IPS-15b (cell line): ENCODE data around the gene MRPL37.

Experiments used
- H3K27me3 ChIP-seq: one replicate; pipeline ENCODE4 v1.6.1; 2013; ENCODE audit warnings: low read length; ENCODE audit not compliant: control insufficient read depth, insufficient read depth
- H3K36me3 ChIP-seq: one replicate; pipeline ENCODE4 v1.6.1; 2013; ENCODE audit warnings: low read length; ENCODE audit not compliant: control insufficient read depth, insufficient read depth
- H3K4me1 ChIP-seq: one replicate; pipeline ENCODE4 v1.6.1; 2013; ENCODE audit warnings: mild to moderate bottlenecking, low read length; ENCODE audit not compliant: control insufficient read depth, insufficient read depth
- H3K4me3 ChIP-seq: one replicate; pipeline ENCODE4 v1.5.1; 2013; ENCODE audit warnings: low read depth, low read length
- H3K9ac ChIP-seq: one replicate; pipeline ENCODE4 v1.6.1; 2013; ENCODE audit warnings: low read depth, mild to moderate bottlenecking, low read length
- H3K9me3 ChIP-seq: one replicate; pipeline ENCODE4 v1.6.1; 2013; ENCODE audit warnings: mild to moderate bottlenecking, low read length; ENCODE audit not compliant: control insufficient read depth, insufficient read depth

MRPL37 gene

GRCh38 chr1:54260810-54261209 is 60.8 kb downstream of the MRPL37 start:
- H3K9ac ChIP-seq, result no peak overlapping the region

DNA sequence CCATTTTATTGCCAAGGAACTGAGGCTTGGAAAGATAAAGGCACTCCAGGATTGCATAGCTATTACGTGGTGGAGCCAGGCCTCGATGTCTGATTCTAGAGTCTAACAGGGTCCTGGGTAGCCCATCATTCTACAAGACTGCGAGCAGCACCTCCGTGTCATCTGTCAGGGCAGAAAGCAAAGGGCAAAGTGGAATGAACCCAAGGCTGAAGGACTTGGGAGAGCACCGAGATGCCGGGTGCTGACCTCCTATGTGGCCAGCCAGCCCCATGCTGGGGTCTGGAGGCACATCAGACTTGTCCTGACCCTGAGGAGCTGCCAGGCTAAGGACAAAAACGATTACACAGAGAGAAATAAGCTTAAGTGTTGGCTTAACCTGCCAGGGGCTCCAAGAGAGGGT is 62.3 kb downstream of the MRPL37 start:
- Histone ChIP-seq H3K9ac (no peak overlapping the region), H3K27me3 (no peaks in the 10 kb centered on the region), H3K4me1 (peaks cover 4% of the 10 kb centered on the region), H3K4me3 (no peak overlapping the region), H3K36me3 (peaks cover 8% of the 10 kb centered on the region), H3K9me3 (no peaks in the 10 kb centered on the region)

More at GRCh38 chr1:54260810-54261209, 60.8 kb downstream of the MRPL37 start:
- Histone ChIP-seq H3K4me3 (no peak overlapping the region), H3K9me3 (no peaks in the 10 kb centered on the region), H3K36me3 (peaks cover 5% of the 10 kb centered on the region), H3K4me1 (peaks cover 6% of the 10 kb centered on the region), H3K27me3 (no peaks in the 10 kb centered on the region)

DNA sequence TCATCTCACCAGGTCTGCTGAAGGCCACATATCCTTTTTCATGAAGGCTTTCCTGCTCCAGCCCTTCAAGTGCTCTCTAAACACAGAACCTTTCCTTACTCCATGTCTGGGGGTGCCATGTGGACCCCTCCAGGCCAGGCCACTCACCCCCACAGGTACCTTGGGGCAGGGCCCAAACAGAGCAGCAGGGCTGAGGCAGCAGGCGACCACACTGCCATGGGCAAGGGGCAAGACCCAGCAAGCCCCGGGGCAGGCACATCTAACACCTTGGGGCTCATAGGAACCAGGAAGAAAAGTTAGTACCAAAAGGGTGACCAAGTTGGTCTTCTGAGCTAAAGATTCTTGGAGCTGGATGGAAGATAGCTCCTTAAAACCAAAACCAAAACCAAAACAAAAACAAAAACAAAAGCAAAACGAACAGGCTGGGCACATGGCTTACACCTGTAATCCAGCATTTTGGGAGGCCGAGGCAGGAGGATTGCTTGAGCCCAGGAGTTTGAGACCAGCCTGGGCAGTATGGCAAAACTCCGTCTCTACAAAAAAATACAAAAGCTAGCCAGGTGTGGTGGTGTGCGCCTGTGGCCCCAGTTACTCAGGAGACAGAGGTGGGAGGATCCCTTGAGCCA is 63.7 kb downstream of the MRPL37 start:
- Histone ChIP-seq H3K4me1 (no peaks in the 10 kb centered on the region), H3K27me3 (no peaks in the 10 kb centered on the region), H3K36me3 (peaks cover 9% of the 10 kb centered on the region), H3K9me3 (no peaks in the 10 kb centered on the region), H3K9ac (peak overlapping the region; percentile 47), H3K4me3 (no peak overlapping the region)

DNA sequence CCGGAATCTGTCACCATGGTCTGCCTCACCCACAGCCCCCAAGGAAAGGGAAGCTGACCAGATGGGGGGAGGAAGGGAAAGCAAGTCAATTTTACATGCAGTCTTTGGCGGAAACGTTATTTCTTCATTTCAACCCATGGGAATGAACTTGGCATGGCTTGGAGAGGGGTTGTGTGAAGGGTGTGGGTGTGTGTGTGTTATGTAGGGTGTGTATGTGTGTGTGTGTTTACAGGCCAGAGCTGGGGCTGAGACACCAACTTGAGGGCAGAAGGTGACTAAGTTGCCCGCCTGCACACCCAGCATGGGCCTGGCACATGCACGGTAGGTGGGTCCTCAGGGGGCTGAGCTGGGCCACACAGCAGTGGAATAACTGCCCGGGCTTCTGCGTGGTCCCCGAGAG is 65.2 kb downstream of the MRPL37 start:
- peaks cover 10% of the 10 kb centered on the region for H3K36me3 ChIP-seq
- H3K4me1 ChIP-seq, result no peaks in the 10 kb centered on the region
- no peaks in the 10 kb centered on the region for H3K9me3 ChIP-seq
- no peak overlapping the region for H3K9ac ChIP-seq
- no peak overlapping the region for H3K4me3 ChIP-seq
- H3K27me3 ChIP-seq, result no peaks in the 10 kb centered on the region

- no peak overlapping the region for H3K9ac ChIP-seq
- no peak overlapping the region for H3K4me3 ChIP-seq
- H3K4me1 ChIP-seq, result no peaks in the 10 kb centered on the region
- H3K36me3 ChIP-seq, result peaks cover 10% of the 10 kb centered on the region
- H3K27me3 ChIP-seq, result no peaks in the 10 kb centered on the region
- H3K9me3 ChIP-seq, result no peaks in the 10 kb centered on the region
These were observed 65.7 kb downstream of the MRPL37 start for GRCh38 chr1:54265659-54266058.

DNA sequence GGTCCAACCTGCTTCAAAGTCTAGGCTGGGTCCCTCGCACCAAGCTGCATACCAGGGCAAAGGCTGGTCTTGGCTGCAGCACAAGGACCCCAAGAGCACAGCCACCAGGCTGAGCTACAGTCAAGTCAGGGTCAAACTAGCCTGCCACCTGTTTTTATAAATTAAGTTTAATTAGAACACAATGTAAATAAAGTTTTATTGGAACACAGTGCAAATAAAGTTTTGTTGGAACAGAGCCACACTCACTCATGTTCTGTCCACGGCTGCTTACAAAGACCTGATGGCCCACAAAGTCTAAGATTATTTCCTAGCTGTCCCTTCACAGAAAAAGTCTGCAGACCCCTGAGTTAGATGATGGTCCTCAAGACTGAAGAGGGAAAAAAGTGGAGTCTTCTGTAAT is 66.2 kb downstream of the MRPL37 start:
- Histone ChIP-seq H3K4me3 (no peak overlapping the region), H3K9me3 (no peaks in the 10 kb centered on the region), H3K27me3 (no peaks in the 10 kb centered on the region), H3K9ac (no peak overlapping the region), H3K4me1 (no peaks in the 10 kb centered on the region), H3K36me3 (peaks cover 8% of the 10 kb centered on the region)

- Histone ChIP-seq H3K9ac (no peak overlapping the region), H3K36me3 (peaks cover 8% of the 10 kb centered on the region)
These were observed 66.9 kb downstream of the MRPL37 start for GRCh38 chr1:54266908-54267307.

More at GRCh38 chr1:54266908-54267307, 66.9 kb downstream of the MRPL37 start:
- no peaks in the 10 kb centered on the region for H3K4me1 ChIP-seq
- H3K4me3 ChIP-seq, result no peak overlapping the region
- no peaks in the 10 kb centered on the region for H3K27me3 ChIP-seq
- H3K9me3 ChIP-seq, result no peaks in the 10 kb centered on the region
